Measurements from ENCODE around the gene OAS2. TPM values are rescaled to one million over a fixed set of nuclear protein-coding genes. Genes with fewer than 3 reads are reported as not detected.

OAS2 gene
- total and polyA plus RNA-seq, 8 donors = 8.5 to 25.1 (median 11.8) TPM; not detected in 1

GRCh38 chr12:113058553-113058952, 80.2 kb downstream of the OAS2 start:
- no peak overlapping the region for H3K4me3 ChIP-seq

GRCh38 chr12:113059071-113059595, 80.8 kb downstream of the OAS2 start:
- Histone ChIP-seq H3K9me3 (no peaks in the 10 kb centered on the region), H3K36me3 (no peaks in the 10 kb centered on the region), H3K27me3 (peaks cover 12 to 77% (median 41%) of the 10 kb centered on the region in 3 donors), H3K27ac (no peak overlapping the region), H3K4me3 (no peak overlapping the region), H3K4me1 (peaks cover 11 to 16% (median 14%) of the 10 kb centered on the region in 4 donors)
- no peak for DNase-seq
- intact Hi-C loops (cut with DNase I; ENCODE audit: low total_unique reads) = no loop called here
- 74 to 85% (median 84%) methylated on average over 8 of the region's 8 CpGs for WGBS, 5 donors
- TF ChIP-seq, protein P1, sequence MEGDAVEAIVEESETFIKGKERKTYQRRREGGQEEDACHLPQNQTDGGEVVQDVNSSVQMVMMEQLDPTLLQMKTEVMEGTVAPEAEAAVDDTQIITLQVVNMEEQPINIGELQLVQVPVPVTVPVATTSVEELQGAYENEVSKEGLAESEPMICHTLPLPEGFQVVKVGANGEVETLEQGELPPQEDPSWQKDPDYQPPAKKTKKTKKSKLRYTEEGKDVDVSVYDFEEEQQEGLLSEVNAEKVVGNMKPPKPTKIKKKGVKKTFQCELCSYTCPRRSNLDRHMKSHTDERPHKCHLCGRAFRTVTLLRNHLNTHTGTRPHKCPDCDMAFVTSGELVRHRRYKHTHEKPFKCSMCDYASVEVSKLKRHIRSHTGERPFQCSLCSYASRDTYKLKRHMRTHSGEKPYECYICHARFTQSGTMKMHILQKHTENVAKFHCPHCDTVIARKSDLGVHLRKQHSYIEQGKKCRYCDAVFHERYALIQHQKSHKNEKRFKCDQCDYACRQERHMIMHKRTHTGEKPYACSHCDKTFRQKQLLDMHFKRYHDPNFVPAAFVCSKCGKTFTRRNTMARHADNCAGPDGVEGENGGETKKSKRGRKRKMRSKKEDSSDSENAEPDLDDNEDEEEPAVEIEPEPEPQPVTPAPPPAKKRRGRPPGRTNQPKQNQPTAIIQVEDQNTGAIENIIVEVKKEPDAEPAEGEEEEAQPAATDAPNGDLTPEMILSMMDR (IDR thresholded peaks at IDR 0.05) = no peak

More at GRCh38 chr12:113058553-113058952, 80.2 kb downstream of the OAS2 start:
- H3K4me1 ChIP-seq = peaks cover 11 to 16% (median 14%) of the 10 kb centered on the region in 4 donors
- intact Hi-C loops (cut with DNase I; ENCODE audit: low total_unique reads) = no loop called here
- H3K27ac ChIP-seq = no peak overlapping the region
- DNase-seq = no peak
- TF ChIP-seq, protein P1 (IDR thresholded peaks at IDR 0.05) = no peak
- no peak for TF ChIP-seq EP300 (IDR thresholded peaks at IDR 0.05)
- TF ChIP-seq POLR2AphosphoS5 (IDR thresholded peaks at IDR 0.05) = no peak
- no peak for TF ChIP-seq POLR2A (IDR thresholded peaks at IDR 0.05)
- H3K27me3 ChIP-seq = peaks cover 9 to 74% (median 35%) of the 10 kb centered on the region in 3 donors
- H3K36me3 ChIP-seq = no peaks in the 10 kb centered on the region
- H3K9me3 ChIP-seq = no peaks in the 10 kb centered on the region
- 84 to 100% (median 95%) methylated on average over 1 of the region's 1 CpG for WGBS, 5 donors

DNA sequence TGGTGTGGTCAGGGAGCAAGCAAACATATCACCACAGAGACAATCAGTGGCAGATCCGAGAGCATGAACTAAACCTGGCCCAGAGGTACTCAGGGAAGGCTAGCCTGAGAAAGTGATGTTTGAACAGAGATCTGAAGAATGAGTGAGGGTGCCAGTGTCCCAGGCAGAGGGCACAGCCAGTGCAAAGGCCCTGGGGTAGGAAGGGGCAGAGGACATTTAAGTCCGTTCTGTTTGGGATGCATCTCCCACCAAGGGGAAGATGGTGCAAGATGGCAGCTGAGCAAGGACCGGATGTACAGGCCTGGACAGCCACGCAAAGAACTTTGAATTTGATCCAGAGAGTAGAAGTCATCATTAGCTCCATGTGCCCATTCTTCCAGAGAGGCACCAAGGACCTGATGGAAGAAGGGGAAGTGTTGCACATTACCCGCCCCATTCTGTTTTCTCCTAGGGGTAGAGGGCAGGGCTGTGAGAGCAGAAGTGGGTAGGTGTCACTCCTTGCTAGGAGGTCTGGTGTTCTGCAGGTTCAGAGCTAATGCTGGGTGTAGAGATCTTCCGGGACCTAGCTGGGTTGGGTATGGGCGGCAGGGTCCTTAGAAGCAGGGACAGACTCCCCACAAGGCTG, 82.1 kb downstream of the OAS2 start:
- no peak overlapping the region for H3K27ac ChIP-seq

GRCh38 chr12:113061061-113061694, 82.9 kb downstream of the OAS2 start:
- Histone ChIP-seq H3K4me3 (no peak overlapping the region), H3K4me1 (peaks cover 11 to 24% (median 14%) of the 10 kb centered on the region in 4 donors), H3K27ac (no peak overlapping the region), H3K36me3 (no peaks in the 10 kb centered on the region), H3K9me3 (no peaks in the 10 kb centered on the region), H3K27me3 (peaks cover 20 to 80% (median 41%) of the 10 kb centered on the region in 3 donors)
- WGBS, 5 donors = 58 to 67% (median 66%) methylated on average over 10 of the region's 10 CpGs
- TF ChIP-seq POLR2A (IDR thresholded peaks at IDR 0.05) (no peak), EP300 (IDR thresholded peaks at IDR 0.05) (no peak), POLR2AphosphoS5 (IDR thresholded peaks at IDR 0.05) (no peak)
- TF ChIP-seq, protein P1 (IDR thresholded peaks at IDR 0.05) = no peak
- intact Hi-C loops (cut with DNase I; ENCODE audit: low total_unique reads) = no loop called here
- peak in 1 of 2 donors; percentile 46 for DNase-seq

More for the DNA sequence above, 82.1 kb downstream of the OAS2 start:
- no peak for TF ChIP-seq EP300 (IDR thresholded peaks at IDR 0.05)
- TF ChIP-seq POLR2AphosphoS5 (IDR thresholded peaks at IDR 0.05) = no peak
- TF ChIP-seq, protein P1 (IDR thresholded peaks at IDR 0.05) = no peak
- TF ChIP-seq POLR2A (IDR thresholded peaks at IDR 0.05) = no peak
- no peaks in the 10 kb centered on the region for H3K36me3 ChIP-seq
- peaks cover 11 to 24% (median 15%) of the 10 kb centered on the region in 4 donors for H3K4me1 ChIP-seq
- 79 to 88% (median 85%) methylated on average over 7 of the region's 7 CpGs for whole genome bisulfite sequencing, 5 donors
- intact Hi-C loops (cut with DNase I; ENCODE audit: low total_unique reads) = no loop called here
- no peak for DNase-seq
- H3K9me3 ChIP-seq = no peaks in the 10 kb centered on the region
- H3K4me3 ChIP-seq = no peak overlapping the region
- peaks cover 20 to 80% (median 48%) of the 10 kb centered on the region in 3 donors for H3K27me3 ChIP-seq

Other genes with a start within 250 kb of the OAS2 start
- not detected for gene RPH3A, start 186.8 kb upstream of the OAS2 start, total RNA-seq
- not detected for gene RPH3A, start 186.8 kb upstream of the OAS2 start, polyA plus RNA-seq
- 10 to 100 TPM; 11.6 to 48.1 (median 14.1) TPM for gene OAS1, start 71.6 kb upstream of the OAS2 start, total RNA-seq
- 100 to 1,000 TPM in 1 of 3 donors, 10 to 100 TPM in 2; 20.0 to 114 (median 26.2) TPM for gene OAS1, start 71.6 kb upstream of the OAS2 start, polyA plus RNA-seq
- gene OAS3, start 40.0 kb upstream of the OAS2 start, total RNA-seq = 100 to 1,000 TPM in 1 of 5 donors, 10 to 100 TPM in 3, 1 to 10 TPM in 1; 7.1 to 208 (median 45.2) TPM
- gene OAS3, start 40.0 kb upstream of the OAS2 start, polyA plus RNA-seq = 1 to 10 TPM; 5.7 to 7.1 (median 6.9) TPM
- 1 to 10 TPM in 4 of 5 donors, under 1 TPM in 1; 0.43 to 6.2 (median 2.7) TPM for gene DTX1, start 78.2 kb downstream of the OAS2 start, total RNA-seq
- 1 to 10 TPM; 1.0 to 1.5 (median 1.1) TPM for gene DTX1, start 78.2 kb downstream of the OAS2 start, polyA plus RNA-seq
- 10 to 100 TPM in 3 of 5 donors, 1 to 10 TPM in 2; 8.8 to 62.0 (median 47.3) TPM for gene RASAL1, start 157.2 kb downstream of the OAS2 start, total RNA-seq
- 10 to 100 TPM in 2 of 3 donors, 1 to 10 TPM in 1; 3.0 to 28.9 (median 18.8) TPM for gene RASAL1, start 157.2 kb downstream of the OAS2 start, polyA plus RNA-seq
- 1 to 10 TPM in 1 of 5 donors, not detected in 4; 5.7 TPM for gene CFAP73, start 171.2 kb downstream of the OAS2 start, total RNA-seq
- gene CFAP73, start 171.2 kb downstream of the OAS2 start, polyA plus RNA-seq = 1 to 10 TPM in 1 of 3 donors, under 1 TPM in 2; 0.44 to 2.6 (median 0.70) TPM
- 100 to 1,000 TPM in 1 of 5 donors, 10 to 100 TPM in 4; 14.6 to 167 (median 41.7) TPM for gene DDX54, start 207.0 kb downstream of the OAS2 start, total RNA-seq
- 10 to 100 TPM; 28.5 to 64.6 (median 34.1) TPM for gene DDX54, start 207.0 kb downstream of the OAS2 start, polyA plus RNA-seq
- gene RITA1, start 207.2 kb downstream of the OAS2 start, total RNA-seq = 10 to 100 TPM in 2 of 5 donors, 1 to 10 TPM in 3; 4.1 to 19.2 (median 5.0) TPM
- gene RITA1, start 207.2 kb downstream of the OAS2 start, polyA plus RNA-seq = 10 to 100 TPM in 2 of 3 donors, 1 to 10 TPM in 1; 8.4 to 14.3 (median 11.5) TPM
- gene TPCN1, start 242.9 kb downstream of the OAS2 start, total RNA-seq = 10 to 100 TPM; 15.2 to 78.2 (median 48.4) TPM
- gene TPCN1, start 242.9 kb downstream of the OAS2 start, polyA plus RNA-seq = 10 to 100 TPM in 1 of 3 donors, 1 to 10 TPM in 2; 5.8 to 24.2 (median 6.3) TPM

All from stomach (tissue), 9 donors.